CD4-positive, alpha-beta T cell treated with Interleukin-17A for 1 hour (primary cell): Measurements from ENCODE around the gene PSMB4.

ENCODE experiments used
- DNase-seq: peaks from one replicate; pipeline ENCODE4 v3.0.0-alpha.2; 2020

Gene PSMB4

DNA sequence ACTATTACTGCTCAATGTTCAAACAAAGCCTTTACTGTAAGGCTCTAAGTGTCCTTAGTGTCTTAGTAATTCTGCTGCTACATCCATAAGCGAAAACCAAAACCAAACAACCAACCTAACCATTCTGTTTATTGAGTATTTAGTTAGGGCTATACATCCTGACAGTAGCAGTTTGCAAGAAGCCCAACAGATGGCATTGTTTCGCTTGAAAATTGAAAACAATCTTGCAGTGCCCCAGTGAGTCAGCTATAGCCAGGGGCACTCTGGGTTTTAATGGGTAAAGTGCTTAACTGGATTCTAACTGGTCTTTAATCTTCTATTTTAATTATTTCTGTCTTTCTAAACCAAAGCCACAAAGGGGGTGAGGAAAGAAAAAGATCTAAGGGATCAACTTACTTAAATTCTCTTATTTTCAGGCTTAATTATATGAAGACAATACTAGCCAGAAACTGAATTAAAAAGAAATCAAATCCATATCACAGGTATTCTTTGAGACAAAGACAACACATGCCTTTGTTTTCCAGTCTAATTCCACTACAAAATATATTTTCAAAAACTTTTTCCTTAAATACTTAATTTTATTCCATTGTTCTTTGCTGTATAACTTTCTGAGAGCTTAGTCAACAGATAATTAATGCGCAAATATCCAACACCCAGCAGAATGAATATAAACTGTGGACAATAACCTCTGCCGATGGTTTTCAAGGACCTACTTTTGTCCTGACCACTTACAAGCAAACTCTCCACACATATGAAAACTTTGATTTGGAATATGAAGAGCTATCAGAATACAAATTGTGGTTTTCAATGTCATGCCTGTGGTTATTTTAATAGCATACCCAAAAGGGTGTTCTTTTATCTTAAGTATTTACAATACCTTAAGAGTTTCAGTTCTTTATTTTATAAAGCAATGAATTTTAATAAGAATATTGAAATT lies 44.7 kb downstream of the PSMB4 start:
- peak; percentile 86 for DNase-seq

DNA sequence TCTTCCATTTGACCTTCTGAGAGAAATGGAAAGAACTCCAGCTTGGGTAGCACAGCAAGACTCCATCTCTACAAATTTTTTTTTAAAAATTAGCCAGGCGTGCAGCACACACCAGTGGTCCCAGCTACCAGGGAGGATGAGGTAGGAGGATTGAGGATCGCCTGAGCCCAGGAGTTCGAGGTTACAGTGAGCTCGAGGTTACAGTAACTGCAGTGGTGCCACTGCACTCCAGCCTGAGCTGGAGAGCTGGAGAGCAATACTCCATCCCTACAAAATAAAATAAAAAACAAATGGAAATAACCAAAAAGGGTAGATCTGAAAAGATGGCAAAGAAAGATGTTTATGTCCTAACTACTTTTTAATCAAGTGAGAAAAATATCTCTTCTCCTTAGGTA lies 45.4 kb downstream of the PSMB4 start:
- DNase-seq, result no peak

DNA sequence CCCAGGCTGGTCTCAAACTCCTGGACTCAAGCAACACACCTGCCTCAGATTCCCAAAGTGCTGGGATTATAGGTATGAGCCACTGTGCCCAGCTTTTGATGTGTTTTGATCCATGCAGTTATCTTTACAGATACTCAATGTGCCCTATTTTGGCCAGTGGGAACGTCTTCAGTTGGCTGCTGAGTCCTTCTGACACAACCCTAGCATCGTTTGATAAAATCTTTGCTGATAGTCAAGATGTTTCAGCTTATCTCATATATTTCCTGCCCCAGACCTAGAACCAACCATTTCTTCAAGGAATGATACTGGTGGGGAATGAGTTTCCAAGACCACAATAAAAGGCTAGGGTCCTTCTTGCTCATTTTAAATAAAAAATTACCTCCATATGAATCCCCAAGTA lies 48.3 kb downstream of the PSMB4 start:
- no peak for DNase-seq
